GM21515 (cell line): Measurements from ENCODE around the gene MRPL2.
"Not testable (repeated sequence)": the region's sequence is repeated elsewhere in the genome, so short reads cannot be mapped to it uniquely, and the experiment has no call there.

Source experiments
- ATAC-seq: cut with Tn5 transposase; IDR thresholded peaks from one replicate; pipeline ENCODE4 v1.9.1; 2021; ENCODE audit not compliant: unreplicated experiment

Gene MRPL2

GRCh38 chr6:43082806-43083655 lies 23.8 kb upstream of the MRPL2 start:
- no peak for ATAC-seq

DNA sequence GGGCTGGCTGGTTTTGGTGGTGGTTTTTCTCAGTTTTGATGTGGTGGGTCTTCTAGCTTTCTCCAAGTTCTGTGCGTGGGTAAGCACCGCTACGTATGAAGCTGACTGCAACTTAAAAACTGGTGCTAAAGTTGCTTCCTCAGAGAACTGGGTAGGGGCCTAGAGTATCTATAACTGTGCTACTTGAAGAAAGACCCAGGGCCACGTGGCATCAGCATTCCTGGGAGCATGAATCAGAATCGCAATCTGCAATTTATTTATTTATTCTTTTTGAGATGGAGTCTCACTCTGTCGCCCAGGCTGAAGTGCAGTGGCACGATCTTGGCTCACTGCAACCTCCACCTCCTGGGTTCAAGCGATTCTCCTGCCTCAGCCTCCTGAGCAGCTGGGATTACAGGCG lies 22.7 kb upstream of the MRPL2 start:
- ATAC-seq = not testable (repeated sequence)

DNA sequence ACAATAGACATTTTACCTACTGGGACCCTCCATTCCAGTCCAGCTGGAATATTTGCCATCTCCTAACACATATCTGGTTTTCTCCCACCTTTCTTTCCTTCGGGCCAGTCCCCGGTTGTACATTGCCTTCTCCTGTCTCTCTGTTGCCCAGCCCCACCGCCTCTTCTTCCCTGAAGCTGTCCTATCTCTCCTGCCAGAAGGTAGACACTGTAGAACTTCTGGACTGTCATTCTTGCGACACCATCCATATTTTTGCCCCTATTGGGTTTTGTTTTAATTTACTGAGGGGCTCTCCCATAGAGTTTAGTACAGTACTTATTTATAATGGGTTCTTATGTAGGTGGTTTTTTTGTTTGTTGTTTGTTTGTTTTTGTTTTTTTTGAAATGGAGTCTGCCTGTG lies 21.8 kb upstream of the MRPL2 start:
- ATAC-seq = no peak

DNA sequence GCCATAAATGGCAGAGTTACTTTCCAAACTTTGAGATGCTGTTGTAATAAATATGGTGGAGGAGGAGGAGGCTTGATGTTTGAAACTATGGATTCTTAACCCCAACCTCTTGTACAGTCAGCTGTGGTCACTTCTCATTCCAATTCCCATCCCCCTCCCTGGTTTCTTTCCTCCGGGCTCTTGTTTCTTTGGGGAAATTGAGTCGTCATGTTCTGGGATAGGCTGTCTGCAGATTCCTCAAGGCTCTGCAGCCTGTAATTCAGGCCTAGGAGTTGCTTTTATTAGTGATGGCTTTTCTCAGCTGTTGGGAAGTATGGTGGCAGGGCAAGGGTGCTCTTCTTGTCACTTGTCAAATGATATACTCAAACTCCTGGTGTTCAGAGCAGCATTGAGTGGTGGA lies 19.5 kb upstream of the MRPL2 start:
- no peak for ATAC-seq

- no peak for ATAC-seq
Observed at GRCh38 chr6:43077981-43078511, 18.8 kb upstream of the MRPL2 start.

DNA sequence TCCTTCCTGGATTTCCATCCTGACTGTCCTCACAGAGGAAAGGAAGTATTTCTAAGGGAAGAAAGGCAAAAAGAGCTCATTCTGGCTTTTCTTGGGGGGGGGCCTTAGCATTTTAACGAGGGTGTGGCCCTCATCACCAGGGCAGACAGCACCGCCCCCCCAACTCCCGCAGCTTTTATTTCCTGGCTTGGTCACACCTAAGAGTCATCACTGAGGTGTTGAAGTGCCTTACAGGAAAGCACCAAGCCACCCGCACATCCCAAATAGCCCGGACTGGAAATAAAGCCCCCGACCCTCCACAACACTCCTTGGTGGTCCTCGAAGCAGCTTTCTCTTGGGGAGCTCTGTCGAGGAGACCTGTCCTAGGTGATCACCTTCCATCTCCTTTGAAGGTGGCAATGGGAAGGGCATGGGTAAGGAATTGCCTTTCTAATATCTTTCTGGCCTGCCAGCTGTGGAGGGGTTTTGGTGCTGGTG lies 18.1 kb upstream of the MRPL2 start:
- no peak for ATAC-seq

DNA sequence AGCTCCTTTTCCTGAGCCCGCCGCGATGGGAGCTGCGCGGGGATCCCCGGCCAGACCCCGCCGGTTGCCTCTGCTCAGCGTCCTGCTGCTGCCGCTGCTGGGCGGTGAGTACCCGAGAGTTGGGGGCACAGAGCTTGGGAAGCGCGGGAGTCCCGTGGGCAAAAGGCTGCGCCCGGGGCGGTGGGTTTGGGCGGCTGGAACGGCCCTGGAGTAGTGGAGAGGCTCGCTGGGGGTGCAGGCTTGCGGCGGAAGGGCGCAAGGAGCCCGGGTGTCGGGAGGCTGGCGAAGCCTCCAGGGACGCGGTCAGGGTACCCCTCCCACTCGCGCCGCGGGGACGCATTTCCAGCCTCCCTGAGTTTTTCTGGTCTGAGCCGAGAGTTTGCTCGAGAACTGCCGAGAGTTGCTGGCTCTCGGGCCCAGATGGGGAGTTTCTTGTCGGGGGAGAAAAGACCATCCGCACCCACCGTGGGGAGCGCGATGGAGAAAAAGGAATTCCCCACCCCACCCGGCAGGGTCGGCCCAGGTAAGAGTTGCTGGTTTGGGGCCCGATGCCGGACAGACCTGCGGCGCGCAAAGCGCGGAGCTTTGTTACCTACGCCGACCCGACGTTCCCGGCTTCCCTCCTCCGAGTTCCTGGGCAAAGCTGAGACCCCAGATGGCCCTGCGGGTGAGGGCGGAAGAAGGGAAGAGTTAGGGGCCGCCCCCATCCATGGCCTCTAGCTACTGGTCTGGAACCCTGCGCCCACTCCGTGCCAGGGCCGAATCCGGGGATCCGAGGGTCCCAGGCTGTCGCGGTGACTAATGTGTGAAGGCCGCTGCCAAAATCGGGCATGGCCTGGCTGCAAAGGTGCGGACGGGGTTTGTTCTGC lies 17.5 kb upstream of the MRPL2 start:
- no peak for ATAC-seq

DNA sequence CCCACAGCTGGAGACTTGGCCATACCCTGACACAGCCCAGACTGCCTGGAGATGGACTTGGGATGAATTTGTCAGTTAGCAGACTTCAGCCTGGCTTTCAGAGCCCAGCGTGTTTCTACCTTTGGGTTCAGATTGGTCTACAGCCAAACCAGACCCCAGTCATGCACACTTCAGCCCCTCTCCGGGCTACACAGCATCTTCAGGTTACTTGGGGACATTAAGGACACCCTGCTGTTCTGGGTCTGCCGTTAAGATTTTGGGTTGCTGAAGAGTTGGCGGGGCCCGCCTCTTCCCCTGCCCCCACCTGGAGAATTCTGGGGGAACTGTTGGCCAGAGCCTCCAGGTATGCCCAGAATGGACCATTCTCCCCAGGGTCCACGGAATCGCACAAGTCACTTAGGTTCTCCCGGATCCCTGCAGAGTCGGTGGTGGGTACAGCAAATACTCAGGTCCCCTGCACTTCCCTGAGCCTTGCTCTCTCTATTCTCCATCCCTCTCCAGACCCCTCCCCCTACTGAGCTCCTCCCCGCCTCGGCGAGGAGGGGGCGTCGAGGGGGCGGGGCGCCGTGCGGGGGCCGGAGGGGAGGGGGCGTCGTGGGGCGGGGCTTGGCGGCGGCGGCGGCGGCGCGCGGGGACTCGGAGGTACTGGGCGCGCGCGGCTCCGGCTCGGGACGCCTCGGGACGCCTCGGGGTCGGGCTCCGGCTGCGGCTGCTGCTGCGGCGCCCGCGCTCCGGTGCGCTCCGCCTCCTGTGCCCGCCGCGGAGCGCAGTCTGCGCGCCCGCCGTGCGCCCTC lies 16.6 kb upstream of the MRPL2 start, which contains the start of gene PTK7:
TSS of gene PTK7 (plus strand) at position 645 of the 794 bp plus-strand sequence. CDS start 175 bp downstream, outside the sequence.
- ATAC-seq = no peak

GRCh38 chr6:43074847-43075669 lies 15.8 kb upstream of the MRPL2 start:
- no peak for ATAC-seq

DNA sequence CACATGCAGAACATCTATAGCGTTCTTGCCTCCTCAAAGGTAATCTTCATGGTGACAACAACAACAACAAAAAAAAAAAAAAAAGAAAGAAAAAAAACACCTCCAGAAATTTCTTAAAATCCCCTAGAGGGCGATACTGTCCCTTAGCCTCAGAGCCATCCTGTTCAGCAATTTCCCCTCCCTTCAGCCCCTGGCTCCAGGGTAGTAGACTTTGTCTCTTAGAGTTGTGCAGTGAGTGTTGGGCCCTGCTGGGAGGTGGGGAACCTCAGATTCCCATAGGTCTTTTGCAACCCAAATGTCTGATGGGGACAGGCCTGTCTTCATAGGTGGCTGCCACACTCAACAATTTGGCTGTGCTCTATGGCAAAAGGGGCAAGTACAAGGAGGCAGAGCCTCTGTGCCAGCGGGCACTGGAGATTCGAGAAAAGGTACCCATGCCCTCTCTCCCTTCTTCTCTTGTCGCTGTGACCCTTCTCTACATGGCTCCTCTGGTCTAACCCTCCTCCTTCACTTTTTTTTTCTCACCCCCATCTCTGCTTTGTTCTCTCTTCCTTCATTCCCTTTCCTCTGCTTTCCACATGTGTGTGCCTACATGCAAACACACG lies 10.9 kb upstream of the MRPL2 start:
- no peak for ATAC-seq

GRCh38 chr6:43062818-43063217 lies 3.6 kb upstream of the MRPL2 start:
- no peak for ATAC-seq

DNA sequence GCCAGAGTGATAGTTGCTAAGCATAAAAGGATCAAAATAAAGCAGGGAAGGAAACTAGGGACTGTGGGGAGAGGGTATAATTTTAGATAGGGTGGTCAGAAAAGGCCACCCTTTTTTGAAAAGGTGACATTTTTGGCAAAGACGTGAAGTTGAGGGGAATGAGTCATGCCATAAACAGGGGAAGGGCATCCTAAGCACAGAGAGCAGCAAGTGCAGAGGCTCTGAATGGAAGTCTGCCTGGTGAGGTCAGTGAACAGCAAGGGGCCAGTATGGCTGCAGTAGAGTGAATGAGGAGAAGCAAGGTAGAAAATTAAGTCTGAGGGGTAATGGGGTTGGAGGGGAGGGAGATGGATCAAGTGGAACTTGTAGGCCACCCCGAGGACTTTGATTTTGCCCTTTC lies 2.6 kb upstream of the MRPL2 start:
- ATAC-seq = no peak

- ATAC-seq = no peak
Observed at GRCh38 chr6:43060755-43061633, 1.8 kb upstream of the MRPL2 start.

GRCh38 chr6:43060034-43060754 lies 960 bp upstream of the MRPL2 start:
- no peak for ATAC-seq

GRCh38 chr6:43058531-43058930 lies 703 bp downstream of the MRPL2 start:
- no peak for ATAC-seq

DNA sequence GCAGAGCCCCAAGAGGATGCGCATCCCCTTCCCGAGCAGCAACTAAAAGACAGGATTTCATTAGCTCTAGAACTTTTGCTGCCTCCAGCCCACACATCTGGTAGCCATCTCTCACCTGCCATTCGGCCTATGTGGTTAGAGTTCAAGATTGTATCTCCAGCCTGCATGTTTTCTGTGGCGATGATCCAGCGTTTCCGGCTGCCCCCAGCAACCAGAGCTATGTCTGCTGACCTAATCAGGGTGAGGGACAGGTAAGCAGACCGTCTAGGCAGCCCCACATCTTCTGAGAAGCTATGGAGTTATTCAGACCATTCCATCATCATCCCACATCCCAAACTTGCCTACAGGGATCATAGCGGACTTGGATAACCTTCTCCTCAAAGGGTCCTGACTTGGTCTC lies 3.3 kb downstream of the MRPL2 start:
- ATAC-seq = no peak

DNA sequence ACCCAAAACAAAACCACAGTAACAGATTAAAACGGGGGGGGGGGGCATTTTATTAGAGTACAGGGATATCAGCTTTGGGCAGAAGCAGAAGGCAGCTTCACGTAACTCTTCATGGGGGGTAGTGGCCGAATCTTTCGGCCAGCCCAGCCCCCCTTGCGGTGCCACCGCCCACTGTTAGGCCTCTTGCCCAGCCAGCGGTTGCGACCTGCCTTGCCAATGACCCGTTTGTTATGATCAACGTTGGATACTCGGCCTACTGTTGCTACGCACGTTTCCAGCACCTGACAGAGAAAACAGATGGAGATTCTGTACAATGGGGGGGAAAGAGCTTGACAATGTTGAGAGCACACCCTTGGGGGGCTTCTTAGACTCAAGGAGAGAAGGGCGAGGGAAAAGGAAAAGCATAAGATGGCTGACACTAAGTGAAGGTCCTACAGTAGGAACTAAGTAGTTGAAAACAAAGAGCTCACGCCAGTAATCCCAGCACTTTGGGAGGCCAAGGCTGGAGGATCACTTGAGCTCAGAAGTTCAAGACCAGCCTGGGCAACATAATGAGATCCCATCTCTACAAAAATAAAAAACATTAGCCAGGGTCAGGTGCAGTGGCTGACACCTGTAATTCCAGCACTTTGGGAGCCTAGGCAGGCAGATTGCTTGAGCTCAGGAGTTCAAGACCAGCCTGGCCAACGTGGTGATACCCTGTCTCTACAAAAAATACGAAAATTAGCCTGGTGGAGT lies 4.9 kb downstream of the MRPL2 start:
- ATAC-seq = no peak
